Astrocyte (in vitro differentiated cells and primary cell): Measurements from ENCODE around the gene PCMTD2.

ENCODE experiments used
- EZH2 ChIP-seq: IDR thresholded peaks from 2 replicates; pipeline ENCODE4 v1.6.1; 2012; ENCODE audit warnings: mild to moderate bottlenecking, low read length, inconsistent platforms; ENCODE audit not compliant: insufficient read depth
- TF ChIP-seq, protein P1 (sequence below): IDR thresholded peaks from 2 replicates; pipeline ENCODE4 v1.5.1; 2011; ENCODE audit warnings: low read depth, mild to moderate bottlenecking, inconsistent platforms, low read length, moderate library complexity; ENCODE audit not compliant: insufficient read depth

DNA sequence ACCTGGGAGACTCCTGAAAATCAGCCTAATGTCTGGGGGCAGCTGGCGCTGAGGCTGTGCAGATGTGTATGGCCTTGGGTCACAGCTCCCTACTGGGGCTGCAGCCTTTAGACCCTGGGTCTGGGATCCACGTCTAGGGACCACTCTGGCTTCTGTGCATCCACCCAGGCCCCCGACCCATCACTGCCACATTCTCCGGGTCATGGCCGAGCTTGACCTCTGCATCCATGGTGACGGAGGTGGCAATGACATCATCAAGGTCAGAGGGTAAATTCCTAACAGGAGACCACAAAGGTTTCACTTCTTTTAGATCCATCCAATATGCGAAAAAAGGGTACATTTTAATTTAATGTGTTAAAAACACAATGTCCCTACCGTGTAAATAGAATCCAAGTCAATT lies 14.5 kb upstream of the PCMTD2 start:
- TF ChIP-seq, protein P1, sequence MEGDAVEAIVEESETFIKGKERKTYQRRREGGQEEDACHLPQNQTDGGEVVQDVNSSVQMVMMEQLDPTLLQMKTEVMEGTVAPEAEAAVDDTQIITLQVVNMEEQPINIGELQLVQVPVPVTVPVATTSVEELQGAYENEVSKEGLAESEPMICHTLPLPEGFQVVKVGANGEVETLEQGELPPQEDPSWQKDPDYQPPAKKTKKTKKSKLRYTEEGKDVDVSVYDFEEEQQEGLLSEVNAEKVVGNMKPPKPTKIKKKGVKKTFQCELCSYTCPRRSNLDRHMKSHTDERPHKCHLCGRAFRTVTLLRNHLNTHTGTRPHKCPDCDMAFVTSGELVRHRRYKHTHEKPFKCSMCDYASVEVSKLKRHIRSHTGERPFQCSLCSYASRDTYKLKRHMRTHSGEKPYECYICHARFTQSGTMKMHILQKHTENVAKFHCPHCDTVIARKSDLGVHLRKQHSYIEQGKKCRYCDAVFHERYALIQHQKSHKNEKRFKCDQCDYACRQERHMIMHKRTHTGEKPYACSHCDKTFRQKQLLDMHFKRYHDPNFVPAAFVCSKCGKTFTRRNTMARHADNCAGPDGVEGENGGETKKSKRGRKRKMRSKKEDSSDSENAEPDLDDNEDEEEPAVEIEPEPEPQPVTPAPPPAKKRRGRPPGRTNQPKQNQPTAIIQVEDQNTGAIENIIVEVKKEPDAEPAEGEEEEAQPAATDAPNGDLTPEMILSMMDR, result no peak
- no peak for TF ChIP-seq EZH2
